ENCODE results near the gene MYOM1.

GRCh38 chr18:3054214-3054613 is 165.6 kb downstream of the MYOM1 start:
- TF ChIP-seq CTCF (conservative IDR thresholded peaks at IDR 0.05 in 1 of 2, IDR thresholded peaks at IDR 0.05 in 1 of 2; ENCODE audit: extremely low read depth in 1 of 2, insufficient read depth in 1 of 2, low read depth in 1 of 2, low read length in 2 of 2) = no peak
- TF ChIP-seq EZH2 (IDR thresholded peaks at IDR 0.05; ENCODE audit: borderline replicate concordance, low read length) = no peak

All from mammary epithelial cell (primary cell).